Measurements from ENCODE around the gene HTR3A.

The HTR3A gene

GRCh38 chr11:114025329-114025907, 50.5 kb downstream of the HTR3A start:
- DNase-seq: no peak

- DNase-seq: no peak
These were observed 51.4 kb downstream of the HTR3A start for GRCh38 chr11:114026355-114026754.

- DNase-seq: no peak
These were observed 52.5 kb downstream of the HTR3A start for GRCh38 chr11:114027391-114027790.

- DNase-seq: no peak
These were observed 53.0 kb downstream of the HTR3A start for GRCh38 chr11:114027926-114028325.

- no peak for DNase-seq
These were observed 56.5 kb downstream of the HTR3A start for GRCh38 chr11:114031246-114031966.

GRCh38 chr11:114031967-114032320, 57.0 kb downstream of the HTR3A start:
- DNase-seq: no peak

GRCh38 chr11:114033066-114033465, 58.2 kb downstream of the HTR3A start:
- DNase-seq: no peak

- DNase-seq: no peak
These were observed 58.7 kb downstream of the HTR3A start for GRCh38 chr11:114033572-114033971.

- no peak for DNase-seq
These were observed 60.0 kb downstream of the HTR3A start for GRCh38 chr11:114034956-114035355.

- no peak for DNase-seq
These were observed 61.4 kb downstream of the HTR3A start for GRCh38 chr11:114036147-114036811.

GRCh38 chr11:114036958-114037357, 62.0 kb downstream of the HTR3A start:
- no peak for DNase-seq

- DNase-seq: no peak
These were observed 64.6 kb downstream of the HTR3A start for GRCh38 chr11:114039551-114039950.

Measured in SIG-M5 (cell line).